ENCODE measurements around the gene TMEM183A. TPM values are rescaled to one million over a fixed set of nuclear protein-coding genes. Genes with fewer than 3 reads are reported as not detected.
A peak's percentile ranks its signal among the peaks of the same experiment; 100 is the strongest.
"Not testable (repeated sequence)": the region's sequence is repeated elsewhere in the genome, so short reads cannot be mapped to it uniquely, and the experiment has no call there.

The TMEM183A gene
- total RNA-seq, 1 donor from 2014 or later, result 69.9 TPM

- H3K4me1 Mint-ChIP-seq (ENCODE audit: low read depth), result peaks cover 35% of the 10 kb centered on the region
These were observed 38.3 kb upstream of the TMEM183A start for GRCh38 chr1:202968895-202969295.

GRCh38 chr1:202972046-202972445, 35.1 kb upstream of the TMEM183A start:
- H3K27ac Mint-ChIP-seq, result no peak overlapping the region
- H3K4me3 Mint-ChIP-seq, result no peak overlapping the region
- intact Hi-C loops (cut with micrococcal nuclease), result no loop called here
- H3K27me3 Mint-ChIP-seq (ENCODE audit: insufficient read depth), result peaks cover 14% of the 10 kb centered on the region
- H3K36me3 Mint-ChIP-seq (ENCODE audit: low read depth), result no peaks in the 10 kb centered on the region
- no peaks in the 10 kb centered on the region for H3K9me3 Mint-ChIP-seq
- peaks cover 18% of the 10 kb centered on the region for H3K4me1 Mint-ChIP-seq (ENCODE audit: low read depth)
- DNase-seq (ENCODE audit: low spot score), result no peak

More at GRCh38 chr1:202968895-202969295, 38.3 kb upstream of the TMEM183A start:
- intact Hi-C loops (cut with micrococcal nuclease), result loop anchor here (1.0 to 2.0 kb wide), 2 partner anchors 30 to 42 kb away; partner anchors contain the start of gene KLHL12
- Mint-ChIP-seq H3K27me3 (ENCODE audit: insufficient read depth) (peaks cover 11% of the 10 kb centered on the region), H3K27ac (no peak overlapping the region), H3K36me3 (ENCODE audit: low read depth) (peaks cover 5% of the 10 kb centered on the region), H3K4me3 (peak overlapping the region; percentile 48), H3K9me3 (no peaks in the 10 kb centered on the region)
- peak; percentile 20 for DNase-seq (ENCODE audit: low spot score)

GRCh38 chr1:202974856-202975255, 32.3 kb upstream of the TMEM183A start:
- peaks cover 35% of the 10 kb centered on the region for H3K27me3 Mint-ChIP-seq (ENCODE audit: insufficient read depth)
- intact Hi-C loops (cut with micrococcal nuclease), result no loop called here
- no peak for DNase-seq (ENCODE audit: low spot score)
- H3K4me3 Mint-ChIP-seq, result no peak overlapping the region
- no peaks in the 10 kb centered on the region for H3K4me1 Mint-ChIP-seq (ENCODE audit: low read depth)
- H3K9me3 Mint-ChIP-seq, result no peaks in the 10 kb centered on the region
- no peak overlapping the region for H3K27ac Mint-ChIP-seq
- H3K36me3 Mint-ChIP-seq (ENCODE audit: low read depth), result no peaks in the 10 kb centered on the region

GRCh38 chr1:202976633-202977032, 30.5 kb upstream of the TMEM183A start:
- Mint-ChIP-seq H3K4me3 (no peak overlapping the region), H3K9me3 (no peaks in the 10 kb centered on the region), H3K27me3 (ENCODE audit: insufficient read depth) (peaks cover 36% of the 10 kb centered on the region), H3K36me3 (ENCODE audit: low read depth) (no peaks in the 10 kb centered on the region), H3K4me1 (ENCODE audit: low read depth) (no peaks in the 10 kb centered on the region), H3K27ac (no peak overlapping the region)
- intact Hi-C loops (cut with micrococcal nuclease), result no loop called here
- no peak for DNase-seq (ENCODE audit: low spot score)

DNA sequence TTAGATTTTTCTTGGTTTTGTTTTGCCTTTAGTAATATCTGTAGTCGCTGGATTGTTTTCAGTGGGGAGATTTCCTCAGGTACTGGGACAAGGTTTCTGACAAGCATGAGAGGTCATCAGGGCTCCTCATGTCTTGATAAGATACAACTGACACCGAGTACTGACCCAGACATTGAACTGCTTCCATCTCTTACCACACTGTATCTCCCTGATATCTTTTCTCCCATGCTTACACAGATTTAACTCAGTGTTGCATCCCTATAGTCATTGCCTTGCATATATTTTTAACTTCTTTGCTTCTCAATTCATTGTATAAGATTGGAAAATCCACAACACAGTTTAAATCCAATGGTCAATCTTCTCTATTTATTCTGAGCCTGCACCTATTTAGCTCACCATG, 27.7 kb upstream of the TMEM183A start:
- intact Hi-C loops (cut with micrococcal nuclease), result no loop called here
- no peaks in the 10 kb centered on the region for H3K36me3 Mint-ChIP-seq (ENCODE audit: low read depth)
- peaks cover 29% of the 10 kb centered on the region for H3K27me3 Mint-ChIP-seq (ENCODE audit: insufficient read depth)
- H3K27ac Mint-ChIP-seq, result no peak overlapping the region
- DNase-seq (ENCODE audit: low spot score), result no peak
- H3K4me1 Mint-ChIP-seq (ENCODE audit: low read depth), result no peaks in the 10 kb centered on the region
- H3K4me3 Mint-ChIP-seq, result no peak overlapping the region
- no peaks in the 10 kb centered on the region for H3K9me3 Mint-ChIP-seq

GRCh38 chr1:202981939-202982338, 25.2 kb upstream of the TMEM183A start:
- Mint-ChIP-seq H3K36me3 (ENCODE audit: low read depth) (no peaks in the 10 kb centered on the region), H3K27ac (no peak overlapping the region), H3K27me3 (ENCODE audit: insufficient read depth) (peaks cover 31% of the 10 kb centered on the region), H3K4me3 (no peak overlapping the region), H3K9me3 (no peaks in the 10 kb centered on the region), H3K4me1 (ENCODE audit: low read depth) (no peaks in the 10 kb centered on the region)
- DNase-seq (ENCODE audit: low spot score), result no peak
- intact Hi-C loops (cut with micrococcal nuclease), result no loop called here

DNA sequence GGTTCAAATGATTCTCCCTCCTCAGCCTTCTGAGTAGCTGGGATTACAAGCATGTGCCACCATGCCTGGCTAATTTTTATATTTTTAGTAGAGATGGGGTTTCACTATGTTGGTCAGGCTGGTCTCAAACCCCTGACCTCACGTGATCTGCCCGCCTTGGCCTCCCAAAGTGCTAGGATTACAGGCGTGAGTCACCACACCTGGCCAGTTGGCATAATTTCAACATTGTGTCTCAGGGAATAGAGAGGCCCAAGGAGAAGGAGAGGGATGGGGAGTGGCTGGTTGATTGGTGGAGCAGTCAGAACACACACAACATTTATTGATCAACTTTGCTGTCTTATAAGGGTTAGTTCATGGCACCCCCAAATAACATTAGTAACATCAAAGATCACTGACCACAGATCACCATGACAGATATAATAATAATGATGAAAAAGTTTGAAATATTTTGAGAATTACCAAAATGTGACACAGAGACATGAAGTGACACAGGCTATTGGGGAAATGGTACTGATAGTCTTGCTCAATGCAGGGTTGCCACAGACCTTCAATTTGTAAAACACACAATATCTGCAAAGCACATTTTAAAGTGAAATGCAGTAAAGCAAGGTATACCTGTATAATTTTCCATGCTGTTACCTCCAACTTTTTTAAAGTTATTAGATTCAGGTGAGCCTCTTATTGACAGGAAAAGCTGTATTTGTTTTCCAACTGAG, 24.3 kb upstream of the TMEM183A start:
- Mint-ChIP-seq H3K27me3 (ENCODE audit: insufficient read depth) (peaks cover 25% of the 10 kb centered on the region), H3K27ac (no peak overlapping the region), H3K9me3 (no peaks in the 10 kb centered on the region), H3K4me3 (no peak overlapping the region), H3K36me3 (ENCODE audit: low read depth) (no peaks in the 10 kb centered on the region), H3K4me1 (ENCODE audit: low read depth) (no peaks in the 10 kb centered on the region)
- intact Hi-C loops (cut with micrococcal nuclease), result no loop called here
- no peak for DNase-seq (ENCODE audit: low spot score)

DNA sequence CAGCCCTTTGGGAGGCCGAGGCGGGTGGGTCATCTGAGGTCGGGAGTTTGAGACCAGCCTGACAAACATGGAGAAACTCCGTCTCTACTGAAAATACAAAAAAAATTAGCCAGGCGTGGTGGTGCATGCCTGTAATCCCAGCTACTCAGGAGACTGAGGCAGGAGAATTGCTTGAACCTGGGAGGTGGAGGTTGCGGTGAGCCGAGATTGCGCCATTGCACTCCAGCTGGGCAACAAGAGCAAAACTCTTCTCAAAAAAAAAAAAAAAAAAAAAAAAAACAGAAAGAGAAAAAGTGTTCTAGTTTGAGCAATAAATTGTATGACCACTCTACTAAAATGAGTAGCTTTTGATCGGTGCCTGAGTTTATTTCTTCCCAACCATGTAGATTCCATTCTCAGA, 21.1 kb upstream of the TMEM183A start:
- H3K4me3 Mint-ChIP-seq; DNase-seq (ENCODE audit: low spot score); H3K9me3 Mint-ChIP-seq; H3K4me1 Mint-ChIP-seq (ENCODE audit: low read depth); intact Hi-C loops (cut with micrococcal nuclease); H3K27me3 Mint-ChIP-seq (ENCODE audit: insufficient read depth); H3K36me3 Mint-ChIP-seq (ENCODE audit: low read depth); H3K27ac Mint-ChIP-seq: not testable (repeated sequence)

DNA sequence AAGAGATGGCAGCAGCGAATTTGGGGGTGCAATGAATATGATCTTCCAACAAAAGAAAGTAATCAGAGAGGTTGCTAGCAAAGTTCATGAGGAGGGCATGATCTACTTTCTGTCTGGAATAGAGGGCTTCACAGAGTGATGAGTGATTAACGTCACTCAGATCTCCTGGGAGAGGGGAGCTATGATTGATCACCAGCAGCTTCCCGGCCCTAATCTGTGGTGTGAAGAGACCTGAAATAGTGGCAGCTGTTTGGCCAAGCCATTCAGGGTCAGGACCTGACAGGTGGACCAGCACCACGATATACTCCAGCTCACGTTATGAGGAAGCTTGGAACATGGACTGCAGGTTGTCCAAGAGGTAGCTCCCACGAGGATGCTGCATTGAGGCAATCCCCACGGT, 19.9 kb upstream of the TMEM183A start:
- Mint-ChIP-seq H3K4me1 (ENCODE audit: low read depth) (no peaks in the 10 kb centered on the region), H3K36me3 (ENCODE audit: low read depth) (no peaks in the 10 kb centered on the region), H3K9me3 (no peaks in the 10 kb centered on the region), H3K4me3 (no peak overlapping the region), H3K27me3 (ENCODE audit: insufficient read depth) (peaks cover 20% of the 10 kb centered on the region), H3K27ac (no peak overlapping the region)
- DNase-seq (ENCODE audit: low spot score), result no peak
- intact Hi-C loops (cut with micrococcal nuclease), result no loop called here

- Mint-ChIP-seq H3K27ac (no peak overlapping the region), H3K27me3 (ENCODE audit: insufficient read depth) (peaks cover 27% of the 10 kb centered on the region), H3K4me3 (no peak overlapping the region), H3K9me3 (no peaks in the 10 kb centered on the region), H3K4me1 (ENCODE audit: low read depth) (no peaks in the 10 kb centered on the region), H3K36me3 (ENCODE audit: low read depth) (no peaks in the 10 kb centered on the region)
- intact Hi-C loops (cut with micrococcal nuclease), result no loop called here
- DNase-seq (ENCODE audit: low spot score), result no peak
These were observed 19.1 kb upstream of the TMEM183A start for GRCh38 chr1:202987922-202988583.

GRCh38 chr1:202989879-202990278, 17.3 kb upstream of the TMEM183A start:
- Mint-ChIP-seq H3K9me3 (no peaks in the 10 kb centered on the region), H3K4me3 (no peak overlapping the region), H3K27ac (no peak overlapping the region), H3K27me3 (ENCODE audit: insufficient read depth) (peaks cover 40% of the 10 kb centered on the region), H3K4me1 (ENCODE audit: low read depth) (no peaks in the 10 kb centered on the region), H3K36me3 (ENCODE audit: low read depth) (no peaks in the 10 kb centered on the region)
- intact Hi-C loops (cut with micrococcal nuclease), result loop anchor here (10.0 kb wide), 2 partner anchors 525 to 825 kb away; partner anchors contain the start of gene PTPN7
- no peak for DNase-seq (ENCODE audit: low spot score)

- intact Hi-C loops (cut with micrococcal nuclease), result loop anchor here (10.0 kb wide), 2 partner anchors 526 to 826 kb away; partner anchors contain the start of gene PTPN7
- Mint-ChIP-seq H3K4me1 (ENCODE audit: low read depth) (no peaks in the 10 kb centered on the region), H3K36me3 (ENCODE audit: low read depth) (no peaks in the 10 kb centered on the region), H3K4me3 (no peak overlapping the region), H3K27me3 (ENCODE audit: insufficient read depth) (peaks cover 46% of the 10 kb centered on the region), H3K9me3 (no peaks in the 10 kb centered on the region), H3K27ac (no peak overlapping the region)
- DNase-seq (ENCODE audit: low spot score), result no peak
These were observed 16.1 kb upstream of the TMEM183A start for GRCh38 chr1:202991112-202991511.

DNA sequence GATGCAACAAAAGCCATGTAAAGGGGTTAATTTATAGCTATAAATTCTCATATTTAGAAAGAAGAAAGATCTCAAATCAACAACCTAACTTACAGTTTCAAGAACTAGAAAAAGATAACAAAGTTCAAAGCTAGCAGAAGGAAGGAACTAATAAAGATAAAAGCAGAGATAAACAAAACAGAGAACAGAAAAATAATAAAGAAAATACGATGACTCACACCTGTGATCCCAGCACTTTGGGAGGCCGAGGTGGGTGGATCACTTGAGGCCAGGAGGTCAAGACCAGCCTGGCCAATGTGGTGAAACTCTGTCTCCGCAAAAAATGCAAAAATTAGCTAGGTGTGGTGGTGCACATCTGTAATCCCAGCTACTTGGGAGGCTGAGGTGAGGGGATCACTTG, 12.4 kb upstream of the TMEM183A start:
- Mint-ChIP-seq H3K36me3 (ENCODE audit: low read depth) (no peaks in the 10 kb centered on the region), H3K4me1 (ENCODE audit: low read depth) (peaks cover 9% of the 10 kb centered on the region), H3K27me3 (ENCODE audit: insufficient read depth) (peaks cover 51% of the 10 kb centered on the region), H3K4me3 (no peak overlapping the region), H3K27ac (no peak overlapping the region), H3K9me3 (no peaks in the 10 kb centered on the region)
- no peak for DNase-seq (ENCODE audit: low spot score)
- intact Hi-C loops (cut with micrococcal nuclease), result loop anchor here (5.0 to 10.0 kb wide), 3 partner anchors 242 to 830 kb away; partner anchors contain the start of gene PTPN7
